ENCODE data around the gene APMAP.
"Not testable (repeated sequence)": the region's sequence is repeated elsewhere in the genome, so short reads cannot be mapped to it uniquely, and the experiment has no call there.

The APMAP gene

GRCh38 chr20:24935766-24936525 is 56.6 kb downstream of the APMAP start:
- no peak for DNase-seq (ENCODE audit: low read depth)
- no peak for TF ChIP-seq CTCF (IDR thresholded peaks at IDR 0.05; ENCODE audit: low read length, missing control alignments)
- no peak overlapping the region for H3K4me3 ChIP-seq (replicated peaks; ENCODE audit: low read depth, low read length)

GRCh38 chr20:24935140-24935539 is 57.4 kb downstream of the APMAP start:
- H3K4me3 ChIP-seq (replicated peaks; ENCODE audit: low read depth, low read length): no peak overlapping the region
- no peak for TF ChIP-seq CTCF (IDR thresholded peaks at IDR 0.05; ENCODE audit: low read length, missing control alignments)
- DNase-seq (ENCODE audit: low read depth): no peak

GRCh38 chr20:24934716-24935115 is 57.8 kb downstream of the APMAP start:
- DNase-seq (ENCODE audit: low read depth): no peak
- TF ChIP-seq CTCF (IDR thresholded peaks at IDR 0.05; ENCODE audit: low read length, missing control alignments): no peak

GRCh38 chr20:24934101-24934661 is 58.4 kb downstream of the APMAP start:
- DNase-seq (ENCODE audit: low read depth): no peak
- no peak for TF ChIP-seq CTCF (IDR thresholded peaks at IDR 0.05; ENCODE audit: low read length, missing control alignments)
- H3K4me3 ChIP-seq (replicated peaks; ENCODE audit: low read depth, low read length): no peak overlapping the region

More at GRCh38 chr20:24934716-24935115, 57.8 kb downstream of the APMAP start:
- H3K4me3 ChIP-seq (replicated peaks; ENCODE audit: low read depth, low read length): no peak overlapping the region

GRCh38 chr20:24933266-24933908 is 59.2 kb downstream of the APMAP start:
- no peak overlapping the region for H3K4me3 ChIP-seq (replicated peaks; ENCODE audit: low read depth, low read length)
- TF ChIP-seq CTCF (IDR thresholded peaks at IDR 0.05; ENCODE audit: low read length, missing control alignments): no peak
- no peak for DNase-seq (ENCODE audit: low read depth)

- DNase-seq (ENCODE audit: low read depth); H3K4me3 ChIP-seq (replicated peaks; ENCODE audit: low read depth, low read length): not testable (repeated sequence)
Measured at GRCh38 chr20:24931893-24932292, 60.7 kb downstream of the APMAP start.

Data from fibroblast of pulmonary artery (primary cell).